IMR-90 (cell line): ENCODE results near the gene MSI2.

Experiments used
- CTCF ChIP-seq: conservative IDR thresholded peaks from 2 replicates; pipeline ENCODE4 v1.5.1; 2012; ENCODE audit warnings: mild to moderate bottlenecking, low read depth, low read length, improper control_type of control experiment
- POLR2A ChIP-seq: IDR thresholded peaks from 2 replicates; pipeline ENCODE4 v1.6.1; 2012; ENCODE audit warnings: mild to moderate bottlenecking, low read depth, low read length
- SMC3 ChIP-seq: fragments of 150-350 bp; IDR thresholded peaks from 2 replicates; pipeline ENCODE4 v1.6.1; 2016; ENCODE audit warnings: low read depth, mild to moderate bottlenecking, antibody characterized with exemption, low read length, moderate library complexity
- USF2 ChIP-seq: fragments of 150-350 bp; IDR thresholded peaks from 2 replicates; pipeline ENCODE4 v1.6.1; 2017; ENCODE audit warnings: mild to moderate bottlenecking, antibody characterized with exemption, low read length, low read depth

GRCh38 chr17:57384219-57384618 is 127.9 kb downstream of the MSI2 start:
- TF ChIP-seq SMC3 (no peak), CTCF (no peak), POLR2A (no peak), USF2 (no peak)
